ENCODE results near the gene ENTPD1.
A peak's percentile ranks its signal among the peaks of the same experiment; 100 is the strongest.

ENTPD1 gene

GRCh38 chr10:95813054-95813685, 57.2 kb downstream of the ENTPD1 start:
- Histone ChIP-seq H3K27me3 (no peaks in the 10 kb centered on the region), H3K4me1 (peaks cover 0 to 41% (median 12%) of the 10 kb centered on the region in 4 donors), H3K4me3 (no peak overlapping the region), H3K9me3 (no peaks in the 10 kb centered on the region), H3K27ac (peak overlapping the region; percentile 20 to 21), H3K36me3 (peaks cover 0 to 12% (median 7%) of the 10 kb centered on the region in 3 donors)
- intact Hi-C loops (cut with DNase I; ENCODE audit: low total_unique reads), result no loop called here
- DNase-seq, result no peak
- TF ChIP-seq, protein P1, sequence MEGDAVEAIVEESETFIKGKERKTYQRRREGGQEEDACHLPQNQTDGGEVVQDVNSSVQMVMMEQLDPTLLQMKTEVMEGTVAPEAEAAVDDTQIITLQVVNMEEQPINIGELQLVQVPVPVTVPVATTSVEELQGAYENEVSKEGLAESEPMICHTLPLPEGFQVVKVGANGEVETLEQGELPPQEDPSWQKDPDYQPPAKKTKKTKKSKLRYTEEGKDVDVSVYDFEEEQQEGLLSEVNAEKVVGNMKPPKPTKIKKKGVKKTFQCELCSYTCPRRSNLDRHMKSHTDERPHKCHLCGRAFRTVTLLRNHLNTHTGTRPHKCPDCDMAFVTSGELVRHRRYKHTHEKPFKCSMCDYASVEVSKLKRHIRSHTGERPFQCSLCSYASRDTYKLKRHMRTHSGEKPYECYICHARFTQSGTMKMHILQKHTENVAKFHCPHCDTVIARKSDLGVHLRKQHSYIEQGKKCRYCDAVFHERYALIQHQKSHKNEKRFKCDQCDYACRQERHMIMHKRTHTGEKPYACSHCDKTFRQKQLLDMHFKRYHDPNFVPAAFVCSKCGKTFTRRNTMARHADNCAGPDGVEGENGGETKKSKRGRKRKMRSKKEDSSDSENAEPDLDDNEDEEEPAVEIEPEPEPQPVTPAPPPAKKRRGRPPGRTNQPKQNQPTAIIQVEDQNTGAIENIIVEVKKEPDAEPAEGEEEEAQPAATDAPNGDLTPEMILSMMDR (IDR thresholded peaks at IDR 0.05), result no peak

- H3K36me3 ChIP-seq, result peaks cover 0 to 12% (median 7%) of the 10 kb centered on the region in 3 donors
- DNase-seq, result no peak
- H3K27me3 ChIP-seq, result no peaks in the 10 kb centered on the region
- intact Hi-C loops (cut with DNase I; ENCODE audit: low total_unique reads), result no loop called here
- no peak overlapping the region for H3K4me3 ChIP-seq
- H3K4me1 ChIP-seq, result peaks cover 0 to 45% (median 15%) of the 10 kb centered on the region in 4 donors
- peak overlapping the region; percentile 4 to 20 for H3K27ac ChIP-seq
- TF ChIP-seq, protein P1 (IDR thresholded peaks at IDR 0.05), result no peak
- H3K9me3 ChIP-seq, result no peaks in the 10 kb centered on the region
Observed at GRCh38 chr10:95814011-95814727, 58.2 kb downstream of the ENTPD1 start.

DNA sequence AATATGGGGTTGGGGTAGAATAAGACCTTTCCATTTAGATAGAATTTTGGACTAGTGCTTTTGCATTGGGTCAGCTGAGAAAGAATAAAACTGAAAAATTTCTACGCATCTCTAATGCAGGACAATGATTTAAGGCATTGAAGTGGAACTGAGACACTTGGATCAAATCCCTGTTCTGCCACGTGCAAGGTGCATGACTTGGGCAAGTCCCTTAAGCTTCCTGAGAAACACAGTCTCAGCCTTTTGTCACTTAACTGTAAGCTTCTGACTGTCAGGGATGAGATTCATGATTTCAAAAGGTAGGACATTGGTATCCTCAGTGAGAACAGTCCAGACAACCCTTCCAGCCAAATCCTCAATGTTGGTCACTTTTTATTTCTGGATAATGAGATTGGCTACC, 59.2 kb downstream of the ENTPD1 start:
- intact Hi-C loops (cut with DNase I; ENCODE audit: low total_unique reads), result no loop called here
- TF ChIP-seq, protein P1 (IDR thresholded peaks at IDR 0.05), result no peak
- Histone ChIP-seq H3K9me3 (no peaks in the 10 kb centered on the region), H3K27ac (no peak overlapping the region), H3K4me3 (no peak overlapping the region), H3K36me3 (peaks cover 0 to 12% (median 7%) of the 10 kb centered on the region in 3 donors), H3K27me3 (no peaks in the 10 kb centered on the region), H3K4me1 (peaks cover 0 to 54% (median 18%) of the 10 kb centered on the region in 4 donors)
- no peak for DNase-seq

DNA sequence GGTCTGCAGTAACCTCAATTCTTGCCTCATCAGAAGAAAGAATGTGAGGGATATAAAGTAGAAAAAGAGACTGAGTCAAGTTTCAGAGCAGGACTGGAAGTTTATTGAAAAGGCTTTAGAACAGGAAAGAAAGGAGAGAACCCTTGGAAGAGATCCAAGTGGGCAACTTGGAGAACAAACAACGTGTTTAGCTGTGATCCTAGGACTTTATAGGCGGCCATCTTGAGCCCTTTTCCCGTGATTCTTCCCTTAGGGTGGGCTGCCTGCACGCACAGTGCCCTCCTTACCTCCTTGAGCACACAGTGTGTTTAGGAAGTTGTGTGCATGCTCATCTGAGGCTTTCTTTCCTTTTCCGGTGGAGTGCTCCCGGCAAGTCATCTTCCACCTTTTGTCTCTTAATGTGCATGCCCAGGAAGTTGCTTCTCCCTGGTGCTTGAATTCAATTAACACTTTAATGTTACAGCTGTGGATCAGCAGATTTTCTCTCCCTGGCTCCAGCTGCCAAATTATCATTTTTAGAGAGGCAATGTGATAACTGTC, 59.8 kb downstream of the ENTPD1 start:
- intact Hi-C loops (cut with DNase I; ENCODE audit: low total_unique reads), result no loop called here
- Histone ChIP-seq H3K4me1 (peaks cover 0 to 61% (median 18%) of the 10 kb centered on the region in 4 donors), H3K27ac (no peak overlapping the region)

GRCh38 chr10:95818010-95818409, 62.0 kb downstream of the ENTPD1 start:
- TF ChIP-seq, protein P1 (IDR thresholded peaks at IDR 0.05), result no peak
- Histone ChIP-seq H3K9me3 (no peaks in the 10 kb centered on the region), H3K27ac (no peak overlapping the region), H3K27me3 (no peaks in the 10 kb centered on the region), H3K4me3 (no peak overlapping the region), H3K4me1 (peaks cover 0 to 71% (median 18%) of the 10 kb centered on the region in 4 donors), H3K36me3 (peaks cover 0 to 12% (median 7%) of the 10 kb centered on the region in 3 donors)
- intact Hi-C loops (cut with DNase I; ENCODE audit: low total_unique reads), result no loop called here
- DNase-seq, result no peak

More for the DNA sequence above, 59.8 kb downstream of the ENTPD1 start:
- DNase-seq, result no peak
- peaks cover 0 to 12% (median 7%) of the 10 kb centered on the region in 3 donors for H3K36me3 ChIP-seq
- H3K27me3 ChIP-seq, result no peaks in the 10 kb centered on the region
- no peaks in the 10 kb centered on the region for H3K9me3 ChIP-seq
- H3K4me3 ChIP-seq, result no peak overlapping the region
- TF ChIP-seq, protein P1 (IDR thresholded peaks at IDR 0.05), result no peak
